Thymus (tissue), 11 donors: ENCODE measurements around the gene EMX2. TPM values are rescaled to one million over a fixed set of nuclear protein-coding genes. Genes with fewer than 3 reads are reported as not detected.

Experiments used
- DNase-seq, 9 donors: peaks; one replicate each; pipeline ENCODE4 v3.0.0-alpha.2; 2013; ENCODE audit warnings: low spot score in 9 of 9, low read depth in 6 of 9, missing footprints in 1 of 9
- H3K27ac ChIP-seq, 2 donors: one replicate each; pipeline ENCODE4 v1.5.1; 2013; ENCODE audit warnings: control low read depth in 1 of 2, low read depth in 1 of 2, low read length in 1 of 2, mild to moderate bottlenecking in 1 of 2, moderate library complexity in 1 of 2
- H3K27me3 ChIP-seq, 2 donors: one replicate each; pipeline ENCODE4 v1.5.1; 2013; ENCODE audit warnings: low read length in 1 of 2; ENCODE audit not compliant: control insufficient read depth in 2 of 2, insufficient read depth in 1 of 2
- H3K36me3 ChIP-seq, 2 donors: one replicate each; pipeline ENCODE4 v1.5.1; 2013; ENCODE audit warnings: low read length in 1 of 2, mild to moderate bottlenecking in 1 of 2, moderate library complexity in 1 of 2; ENCODE audit not compliant: control insufficient read depth in 2 of 2, insufficient read depth in 2 of 2
- H3K4me1 ChIP-seq, 2 donors: one replicate each; pipeline ENCODE4 v1.5.1; 2013; ENCODE audit warnings: low read length in 2 of 2; ENCODE audit not compliant: control insufficient read depth in 2 of 2, insufficient read depth in 2 of 2
- H3K4me3 ChIP-seq, 2 donors: one replicate each; pipeline ENCODE4 v1.5.1; 2013; ENCODE audit warnings: low read length in 2 of 2, control low read depth in 1 of 2, mild to moderate bottlenecking in 1 of 2
- H3K9me3 ChIP-seq, 2 donors: one replicate each; pipeline ENCODE4 v1.5.1; 2013; ENCODE audit warnings: low read length in 1 of 2, mild to moderate bottlenecking in 1 of 2; ENCODE audit not compliant: control insufficient read depth in 2 of 2, insufficient read depth in 1 of 2
- WGBS: extraction: QIAGEN DNeasy Blood & Tissue Kit; methylation state at CpG from one replicate; pipeline ENCODE4 v1.1.7; 2013; 5-methylcytosine and 5-hydroxymethylcytosine counted together
- polyA plus RNA-seq: library from polyadenylated mRNA; stranded (reverse); fragments of 200-250 nt; gene quantifications from one replicate; pipeline ENCODE4 v1.2.3, GENCODE V29; 2013
- total RNA-seq: library from RNA; stranded (reverse); fragments of 120-200 nt; gene quantifications from one replicate; pipeline ENCODE4 v1.2.4, GENCODE V29; 2013
- donor health status: healthy.

Gene EMX2
- total and polyA plus RNA-seq, 2 donors = 0.09 to 0.57 TPM

DNA sequence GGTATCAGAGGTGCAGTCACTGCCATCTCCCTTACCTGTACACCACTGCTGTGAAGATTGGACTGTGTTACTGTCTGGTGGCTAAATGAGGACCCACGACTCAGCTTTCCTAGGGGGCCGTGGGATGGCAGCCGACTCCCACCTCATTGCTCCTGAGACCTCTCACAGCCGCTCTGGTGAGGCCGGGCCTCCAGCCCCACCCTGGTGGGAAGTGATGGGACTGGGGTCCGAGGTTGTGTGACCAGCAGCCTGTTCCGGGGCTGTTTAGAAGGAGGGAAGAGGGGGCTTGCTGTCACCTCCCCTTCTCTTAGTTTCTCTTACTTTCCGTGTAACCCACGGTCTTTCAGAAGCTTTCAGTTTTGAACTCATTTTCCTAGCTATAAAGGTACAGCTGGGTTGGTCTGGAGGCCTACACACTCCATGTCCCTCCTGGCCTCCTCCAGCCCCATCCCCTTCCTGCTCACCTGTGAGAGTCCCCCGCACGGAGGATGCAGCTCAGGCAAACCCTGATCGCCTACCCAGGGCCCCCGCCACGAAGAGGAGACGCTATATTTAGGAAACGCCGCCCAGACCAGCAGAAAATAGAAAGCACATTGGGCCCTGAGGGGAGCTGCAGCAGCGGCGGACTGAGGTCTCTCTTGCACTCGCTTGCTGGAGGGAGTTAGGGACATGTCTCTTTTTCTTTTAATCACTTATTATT, 4.6 kb downstream of the EMX2 start:
- WGBS = 5% methylated on average over 20 of the region's 20 CpGs
- Histone ChIP-seq H3K27me3 (peaks cover 91 to 100% of the 10 kb centered on the region in 2 donors), H3K36me3 (no peaks in the 10 kb centered on the region), H3K27ac (no peak overlapping the region), H3K4me1 (no peaks in the 10 kb centered on the region), H3K4me3 (no peak overlapping the region), H3K9me3 (peaks cover 0 to 5% of the 10 kb centered on the region in 2 donors)
- no peak for DNase-seq

DNA sequence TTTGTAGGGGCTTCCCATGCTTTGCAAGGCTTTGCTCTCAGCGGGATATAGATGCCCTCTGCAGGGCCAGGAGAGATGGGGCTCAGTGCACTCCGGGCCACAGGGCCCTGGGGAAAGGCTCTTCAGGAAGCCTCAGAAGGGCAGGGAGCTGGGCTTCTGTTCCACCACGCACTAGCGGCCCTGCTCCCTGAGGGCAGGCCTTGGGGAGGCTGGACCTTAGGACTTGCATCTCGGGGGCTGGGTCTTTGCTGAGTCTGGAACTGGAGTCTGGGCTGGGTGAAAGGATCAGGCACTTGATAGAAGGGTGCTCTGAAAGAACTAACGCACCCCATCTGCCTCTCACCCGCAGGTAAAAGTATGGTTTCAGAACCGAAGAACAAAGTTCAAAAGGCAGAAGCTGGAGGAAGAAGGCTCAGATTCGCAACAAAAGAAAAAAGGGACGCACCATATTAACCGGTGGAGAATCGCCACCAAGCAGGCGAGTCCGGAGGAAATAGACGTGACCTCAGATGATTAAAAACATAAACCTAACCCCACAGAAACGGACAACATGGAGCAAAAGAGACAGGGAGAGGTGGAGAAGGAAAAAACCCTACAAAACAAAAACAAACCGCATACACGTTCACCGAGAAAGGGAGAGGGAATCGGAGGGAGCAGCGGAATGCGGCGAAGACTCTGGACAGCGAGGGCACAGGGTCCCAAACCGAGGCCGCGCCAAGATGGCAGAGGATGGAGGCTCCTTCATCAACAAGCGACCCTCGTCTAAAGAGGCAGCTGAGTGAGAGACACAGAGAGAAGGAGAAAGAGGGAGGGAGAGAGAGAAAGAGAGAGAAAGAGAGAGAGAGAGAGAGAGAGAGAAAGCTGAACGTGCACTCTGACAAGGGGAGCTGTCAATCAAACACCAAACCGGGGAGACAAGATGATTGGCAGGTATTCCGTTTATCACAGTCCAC, 5.4 kb downstream of the EMX2 start:
- Histone ChIP-seq H3K36me3 (no peaks in the 10 kb centered on the region), H3K9me3 (peaks cover 1 to 5% of the 10 kb centered on the region in 2 donors), H3K4me3 (no peak overlapping the region), H3K27me3 (peaks cover 91 to 100% of the 10 kb centered on the region in 2 donors), H3K27ac (no peak overlapping the region), H3K4me1 (no peaks in the 10 kb centered on the region)
- 7% methylated on average over 32 of the region's 32 CpGs for WGBS
- DNase-seq = no peak

DNA sequence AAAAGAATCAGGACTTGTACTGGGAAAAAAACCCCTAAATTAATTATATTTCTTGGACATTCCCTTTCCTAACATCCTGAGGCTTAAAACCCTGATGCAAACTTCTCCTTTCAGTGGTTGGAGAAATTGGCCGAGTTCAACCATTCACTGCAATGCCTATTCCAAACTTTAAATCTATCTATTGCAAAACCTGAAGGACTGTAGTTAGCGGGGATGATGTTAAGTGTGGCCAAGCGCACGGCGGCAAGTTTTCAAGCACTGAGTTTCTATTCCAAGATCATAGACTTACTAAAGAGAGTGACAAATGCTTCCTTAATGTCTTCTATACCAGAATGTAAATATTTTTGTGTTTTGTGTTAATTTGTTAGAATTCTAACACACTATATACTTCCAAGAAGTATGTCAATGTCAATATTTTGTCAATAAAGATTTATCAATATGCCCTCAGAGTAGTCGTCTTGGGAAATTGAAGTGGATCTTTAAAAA, 6.6 kb downstream of the EMX2 start:
- Histone ChIP-seq H3K27me3 (peaks cover 91 to 100% of the 10 kb centered on the region in 2 donors), H3K36me3 (no peaks in the 10 kb centered on the region), H3K9me3 (peaks cover 0 to 1% of the 10 kb centered on the region in 2 donors), H3K4me1 (no peaks in the 10 kb centered on the region), H3K27ac (no peak overlapping the region), H3K4me3 (no peak overlapping the region)
- no peak for DNase-seq
- 16% methylated on average over 6 of the region's 6 CpGs for WGBS

DNA sequence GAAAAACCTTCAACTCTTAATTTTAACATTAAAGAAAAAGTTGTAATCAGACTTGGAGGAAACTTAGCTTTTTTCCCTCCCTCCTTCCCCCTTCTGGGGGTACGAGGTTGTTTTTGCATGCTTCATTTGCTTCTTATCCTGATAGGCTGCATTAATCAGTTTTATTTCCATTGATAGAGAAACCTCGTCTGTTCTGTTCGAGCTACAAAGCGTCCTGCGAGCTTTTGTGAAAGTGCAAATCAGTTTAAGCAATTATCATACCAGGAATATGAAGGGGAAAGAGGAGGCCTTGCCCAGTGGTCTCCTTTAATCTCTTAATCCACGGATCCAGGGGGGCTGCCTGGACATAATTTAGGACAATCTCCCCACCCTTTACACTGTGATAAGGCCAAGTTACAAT, 7.5 kb downstream of the EMX2 start:
- Histone ChIP-seq H3K9me3 (peaks cover 0 to 1% of the 10 kb centered on the region in 2 donors), H3K36me3 (no peaks in the 10 kb centered on the region), H3K4me1 (no peaks in the 10 kb centered on the region), H3K27me3 (peaks cover 91 to 100% of the 10 kb centered on the region in 2 donors), H3K27ac (no peak overlapping the region), H3K4me3 (no peak overlapping the region)
- DNase-seq = no peak
- WGBS = 4% methylated on average over 6 of the region's 6 CpGs

DNA sequence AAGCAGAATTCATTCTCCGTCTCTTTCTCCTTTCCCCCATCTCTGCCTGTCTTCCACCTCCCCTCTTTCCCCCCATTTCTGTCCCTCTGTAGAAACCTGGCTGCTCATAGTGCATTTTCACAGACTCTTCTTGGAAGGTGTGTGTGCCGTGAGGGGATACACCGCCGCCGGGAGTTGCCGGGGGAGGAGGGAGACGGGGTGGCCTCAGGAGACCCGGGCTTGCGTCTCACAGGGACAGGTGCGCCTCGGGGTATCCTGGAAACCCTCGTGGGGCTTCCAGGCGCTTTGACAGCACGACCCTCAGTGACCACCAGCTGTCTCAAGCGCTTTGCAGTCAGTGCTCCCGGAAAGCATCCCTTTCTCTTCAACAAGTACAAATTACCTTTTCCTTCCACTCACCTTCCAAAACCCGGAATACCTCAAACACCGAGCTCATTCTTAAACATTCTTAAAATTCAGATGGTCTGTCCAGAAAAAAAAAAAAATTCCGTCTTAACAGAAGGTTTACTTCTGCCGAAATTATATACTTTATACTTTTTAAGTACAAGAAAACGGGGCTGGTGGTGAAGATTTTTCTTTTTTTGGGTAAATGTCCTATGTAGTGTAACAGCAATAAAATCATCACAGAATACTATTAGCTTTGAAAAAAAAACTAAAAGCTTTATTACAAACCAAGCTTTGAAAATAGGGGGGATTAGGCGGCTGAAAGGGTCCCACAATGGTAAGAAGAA, 8.2 kb downstream of the EMX2 start:
- WGBS = 7% methylated on average over 22 of the region's 22 CpGs
- no peaks in the 10 kb centered on the region for H3K4me1 ChIP-seq
- no peak for DNase-seq
- H3K9me3 ChIP-seq = peaks cover 0 to 1% of the 10 kb centered on the region in 2 donors
- no peaks in the 10 kb centered on the region for H3K36me3 ChIP-seq
- peaks cover 90 to 100% of the 10 kb centered on the region in 2 donors for H3K27me3 ChIP-seq
- H3K4me3 ChIP-seq = no peak overlapping the region
- H3K27ac ChIP-seq = no peak overlapping the region

DNA sequence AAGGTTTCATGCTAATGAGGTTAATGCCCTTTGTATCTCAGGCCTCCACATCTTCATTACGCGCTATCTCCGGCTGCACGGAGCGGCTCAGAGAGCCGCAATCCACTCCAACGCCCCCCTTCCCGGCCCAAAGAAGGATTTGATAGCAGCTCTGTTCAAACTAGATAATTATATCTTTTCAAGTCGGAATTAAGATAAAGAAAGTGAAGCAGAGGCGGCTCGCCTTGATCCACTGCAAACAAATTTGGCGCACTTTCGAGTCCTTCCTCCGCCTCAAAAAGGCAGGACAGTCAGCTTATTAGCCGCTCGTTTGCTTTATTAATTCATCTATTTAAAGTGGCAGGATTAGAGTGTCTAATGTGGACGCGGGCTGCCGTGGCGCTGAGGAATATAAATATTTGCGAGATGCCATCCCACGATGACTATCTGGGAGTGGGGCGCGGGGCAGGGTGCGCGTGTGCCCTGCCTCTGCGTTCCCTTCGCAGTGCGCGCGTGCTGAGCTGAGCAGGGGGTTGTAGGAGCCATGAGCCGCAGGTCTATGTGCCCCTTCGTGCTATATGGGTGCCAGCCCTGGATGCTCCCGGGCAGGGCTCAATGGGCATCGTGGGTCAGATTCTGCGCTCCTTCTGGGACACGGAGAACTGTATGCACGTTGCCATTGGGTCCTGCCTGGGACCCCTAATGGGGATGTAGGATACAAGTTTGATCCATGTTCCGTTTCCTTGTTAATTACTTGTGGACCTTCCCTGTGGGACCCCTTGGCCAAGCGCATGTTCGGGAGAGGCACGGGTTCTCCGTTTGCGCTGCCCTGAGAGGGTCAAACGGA, 9.0 kb downstream of the EMX2 start:
- no peak for DNase-seq
- H3K27ac ChIP-seq = no peak overlapping the region
- no peak overlapping the region for H3K4me3 ChIP-seq
- H3K4me1 ChIP-seq = no peaks in the 10 kb centered on the region
- peaks cover 82 to 96% of the 10 kb centered on the region in 2 donors for H3K27me3 ChIP-seq
- peaks cover 0 to 1% of the 10 kb centered on the region in 2 donors for H3K9me3 ChIP-seq
- WGBS = 8% methylated on average over 45 of the region's 45 CpGs
- no peaks in the 10 kb centered on the region for H3K36me3 ChIP-seq

DNA sequence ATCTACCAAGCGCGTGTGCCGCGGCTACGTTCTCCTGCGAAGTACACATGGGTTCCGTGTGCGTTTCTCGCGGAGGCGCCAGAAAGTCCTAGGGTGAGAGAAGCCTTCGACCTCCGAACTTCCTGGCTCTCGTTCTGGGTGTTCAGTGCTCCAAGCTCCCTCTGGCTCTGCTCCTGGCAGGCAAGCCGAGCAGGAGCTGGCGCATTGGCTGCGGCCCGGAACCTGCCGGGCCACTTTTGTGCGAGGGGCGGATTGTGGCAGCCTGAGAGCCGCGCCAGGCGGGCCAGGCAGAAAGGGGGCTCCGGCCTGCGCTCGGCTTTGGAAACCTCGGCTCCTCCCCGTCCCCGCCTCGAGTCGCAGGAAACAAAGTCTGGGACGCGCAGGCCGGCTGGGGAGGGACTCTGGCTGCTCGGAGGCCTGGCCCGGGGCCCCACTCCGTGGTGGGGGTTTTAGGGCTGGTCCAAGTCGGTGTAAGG, 9.6 kb downstream of the EMX2 start:
- no peak overlapping the region for H3K4me3 ChIP-seq
- H3K36me3 ChIP-seq = no peaks in the 10 kb centered on the region
- H3K27me3 ChIP-seq = peaks cover 75 to 90% of the 10 kb centered on the region in 2 donors
- no peak for DNase-seq
- H3K4me1 ChIP-seq = no peaks in the 10 kb centered on the region
- no peak overlapping the region for H3K27ac ChIP-seq
- H3K9me3 ChIP-seq = peaks cover 0 to 1% of the 10 kb centered on the region in 2 donors
- 5% methylated on average over 39 of the region's 39 CpGs for WGBS

DNA sequence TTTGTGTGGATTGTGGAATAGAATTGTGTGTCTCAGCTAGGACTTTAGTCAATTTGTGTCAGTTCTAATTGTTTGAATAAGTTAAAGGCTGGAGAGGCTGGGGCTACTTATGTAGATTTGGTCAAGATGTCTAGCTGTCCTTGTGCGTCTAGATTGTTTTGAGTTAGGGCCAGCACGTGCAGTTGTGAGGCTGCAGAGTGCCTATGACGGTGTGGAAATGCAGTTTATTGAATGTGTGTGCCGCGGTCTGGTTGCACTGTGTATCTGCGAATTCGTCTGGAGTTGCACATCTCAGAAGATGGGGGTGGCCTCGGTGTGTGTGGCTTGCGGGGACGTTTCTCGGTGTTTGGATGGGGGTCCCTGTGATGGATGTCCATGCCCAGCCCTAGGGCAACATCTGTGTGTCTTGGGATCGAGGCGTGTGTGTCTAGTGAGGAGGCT, 10.2 kb downstream of the EMX2 start:
- Histone ChIP-seq H3K4me3 (no peak overlapping the region), H3K4me1 (no peaks in the 10 kb centered on the region), H3K27ac (no peak overlapping the region), H3K9me3 (peaks cover 0 to 1% of the 10 kb centered on the region in 2 donors), H3K36me3 (no peaks in the 10 kb centered on the region), H3K27me3 (peaks cover 70 to 84% of the 10 kb centered on the region in 2 donors)
- WGBS = 9% methylated on average over 13 of the region's 13 CpGs
- no peak for DNase-seq
